ENCODE results near the gene EFNA1. TPM values are rescaled to one million over a fixed set of nuclear protein-coding genes. Genes with fewer than 3 reads are reported as not detected.

EFNA1 gene
- total and polyA plus RNA-seq, 2 of the 13 experiments (the other 11 are each of a cell fraction or from before 2014, with no cell fraction given), result 81.8 to 874 TPM

GRCh38 chr1:155172732-155173477, 45.2 kb downstream of the EFNA1 start, which contains the start of gene KRTCAP2 (continued):
- TF ChIP-seq CCAR2 (optimal IDR thresholded peaks at IDR 0.05; ENCODE audit: low read depth, low read length), result peak; percentile 30
- peak; percentile 49 for TF ChIP-seq KDM4B (CRISPR knock-in tag; IDR thresholded peaks at IDR 0.05)
- no peak for TF ChIP-seq CHD4 (IDR thresholded peaks at IDR 0.05; ENCODE audit: borderline replicate concordance, low read length)
- peak; percentile 67 for TF ChIP-seq HDAC1 (CRISPR knock-in tag; IDR thresholded peaks at IDR 0.05)
- peak; percentile 61; the same call in 1 of the 3 replicates for TF ChIP-seq MXI1 (IDR thresholded peaks at IDR 0.05; ENCODE audit: borderline replicate concordance, low read depth, low read length)
- TF ChIP-seq ZNF724P (CRISPR knock-in tag; IDR thresholded peaks at IDR 0.05; ENCODE audit: borderline replicate concordance), result no peak
- no peak for TF ChIP-seq ZNF431 (CRISPR knock-in tag; IDR thresholded peaks at IDR 0.05; ENCODE audit: borderline replicate concordance, low read depth)
- TF ChIP-seq NFE2L1 (CRISPR knock-in tag; IDR thresholded peaks at IDR 0.05; ENCODE audit: borderline replicate concordance), result 0 out of 2 replicates have a peak, but pooled peaks have one; percentile 37
- TF ChIP-seq ZNF841 (CRISPR knock-in tag; IDR thresholded peaks at IDR 0.05; ENCODE audit: borderline replicate concordance), result no peak
- TF ChIP-seq ZNF317 (CRISPR knock-in tag; IDR thresholded peaks at IDR 0.05), result peak; percentile 17; the same call in 1 of the 2 replicates
- TF ChIP-seq PHF21A (CRISPR knock-in tag; IDR thresholded peaks at IDR 0.05), result no peak
- no peak for TF ChIP-seq YEATS4 (CRISPR knock-in tag; IDR thresholded peaks at IDR 0.05; ENCODE audit: borderline replicate concordance)
- no peak for TF ChIP-seq ZNF891 (CRISPR knock-in tag; IDR thresholded peaks at IDR 0.05)
- TF ChIP-seq ZSCAN12 (CRISPR knock-in tag; IDR thresholded peaks at IDR 0.05), result no peak
- TF ChIP-seq SMC3 (IDR thresholded peaks at IDR 0.05; ENCODE audit: low read length), result no peak
- no peak for TF ChIP-seq MYNN (CRISPR knock-in tag; IDR thresholded peaks at IDR 0.05; ENCODE audit: low read depth)
- no peak; the same call in 1 of the 2 replicates for TF ChIP-seq ZNF691 (CRISPR knock-in tag; IDR thresholded peaks at IDR 0.05; ENCODE audit: borderline replicate concordance, low read depth)
- no peak for TF ChIP-seq RFX3 (CRISPR knock-in tag; IDR thresholded peaks at IDR 0.05)
- TF ChIP-seq GTF3A (CRISPR knock-in tag; conservative IDR thresholded peaks at IDR 0.05), result no peak
- no peak for TF ChIP-seq ZC3H13 (CRISPR knock-in tag; IDR thresholded peaks at IDR 0.05)
- TF ChIP-seq ZFY (CRISPR knock-in tag; IDR thresholded peaks at IDR 0.05), result peak; percentile 47; the same call in 1 of the 2 replicates
- peak; percentile 74; the same call in 1 of the 2 replicates for TF ChIP-seq ZHX2 (IDR thresholded peaks at IDR 0.05; ENCODE audit: low read depth)
- no peak for TF ChIP-seq ZHX2 (CRISPR knock-in tag; IDR thresholded peaks at IDR 0.05; ENCODE audit: borderline replicate concordance)
- no peak for TF ChIP-seq RORA (CRISPR knock-in tag; IDR thresholded peaks at IDR 0.05)

All from HepG2 (cell line).